MCF 10A (cell line): ENCODE measurements around the gene ATG10. TPM values are rescaled to one million over a fixed set of nuclear protein-coding genes. Genes with fewer than 3 reads are reported as not detected.

Experiments
- BruUV-seq: library from RNA; stranded (reverse); fragments of 400-500 nt; replicated peaks from 2 replicates; lab custom pipeline; 2021; lab: Mats Ljungman, UMichigan
- CTCF ChIA-PET: fragments of 300-600 bp; sonication (Branson Sonifier 250); formaldehyde crosslinking; extraction: SDS; loops from one replicate; lab custom pipeline; 2021; ENCODE audit warnings: antibody characterized with exemption, inconsistent platforms; lab: Yijun Ruan, JAX
- POLR2A ChIA-PET: fragments of 300-600, 350-650 bp; sonication (Branson Sonifier 250); formaldehyde crosslinking; extraction: SDS; loops from one replicate; lab custom pipeline; 2020; ENCODE audit warnings: antibody characterized with exemption, inconsistent platforms; lab: Yijun Ruan, JAX
- DNase-seq: peaks from one replicate; pipeline ENCODE4 v3.0.0-alpha.2; 2018; ENCODE audit not compliant: unreplicated experiment
- H3K27ac Mint-ChIP-seq: one replicate; pipeline ENCODE4 v1.8.0; 2022; ENCODE audit warnings: mild to moderate bottlenecking, low read depth, mixed read lengths; ENCODE audit not compliant: unreplicated experiment
- H3K27me3 Mint-ChIP-seq: one replicate; pipeline ENCODE4 v1.8.0; 2022; ENCODE audit warnings: mixed read lengths; ENCODE audit not compliant: insufficient read depth, unreplicated experiment
- H3K36me3 Mint-ChIP-seq: one replicate; pipeline ENCODE4 v1.8.0; 2022; ENCODE audit warnings: mild to moderate bottlenecking, moderate library complexity, mixed read lengths; ENCODE audit not compliant: insufficient read depth, unreplicated experiment
- H3K4me1 Mint-ChIP-seq: one replicate; pipeline ENCODE4 v1.8.0; 2022; ENCODE audit warnings: mixed read lengths; ENCODE audit not compliant: insufficient read depth, unreplicated experiment
- H3K4me3 Mint-ChIP-seq: one replicate; pipeline ENCODE4 v1.8.0; 2022; ENCODE audit warnings: mild to moderate bottlenecking, moderate library complexity, mixed read lengths; ENCODE audit not compliant: unreplicated experiment
- H3K9me3 Mint-ChIP-seq: one replicate; pipeline ENCODE4 v1.8.0; 2022; ENCODE audit warnings: mixed read lengths; ENCODE audit not compliant: unreplicated experiment
- CTCF ChIP-seq: fragments of 200-600 bp; IDR thresholded peaks from one replicate; pipeline ENCODE4 v1.8.0; 2022; ENCODE audit warnings: antibody characterized with exemption, mild to moderate bottlenecking; ENCODE audit not compliant: unreplicated experiment
- intact Hi-C: fragments of 100-400 bp; cut with micrococcal nuclease; formaldehyde crosslinking; loops from 2 replicates; pipeline ENCODE4 v1.14.1; 2022
- total RNA-seq: library from RNA; stranded (reverse); gene quantifications from 2 replicates; pipeline ENCODE4 v1.2.3, GENCODE V29; 2022

The ATG10 gene
- total RNA-seq, 1 experiment from 2014 or later, result 9.9 TPM

- H3K9me3 Mint-ChIP-seq, result no peaks in the 10 kb centered on the region
- no TSS peak for BruUV-seq
- H3K4me3 Mint-ChIP-seq, result no peak overlapping the region
- H3K4me1 Mint-ChIP-seq, result peaks cover 16% of the 10 kb centered on the region
- DNase-seq, result peak; percentile 5
- ChIA-PET CTCF (interaction anchor here (0.8 to 2.6 kb wide), 3 partner anchors 9 to 25 kb away, joined by 3 to 13 read pairs (median 7); no protein-coding TSS in a partner anchor), POLR2A (interaction anchor here (0.7 to 1.5 kb wide), 3 partner anchors 9 to 383 kb away, joined by 3 read pairs; no protein-coding TSS in a partner anchor)
- no peaks in the 10 kb centered on the region for H3K27me3 Mint-ChIP-seq
- intact Hi-C loops, result no loop called here
- TF ChIP-seq CTCF, result no peak
- H3K27ac Mint-ChIP-seq, result no peak overlapping the region
- no peaks in the 10 kb centered on the region for H3K36me3 Mint-ChIP-seq
Measured at GRCh38 chr5:82234885-82235284, 263.1 kb downstream of the ATG10 start.

- intact Hi-C loops, result no loop called here
- POLR2A ChIA-PET, result interaction anchor here (1.2 kb wide), 1 partner anchor 10 kb away, joined by 3 read pairs; no protein-coding TSS in a partner anchor
- Mint-ChIP-seq H3K27me3 (no peaks in the 10 kb centered on the region), H3K36me3 (no peaks in the 10 kb centered on the region), H3K9me3 (peaks cover 16% of the 10 kb centered on the region), H3K4me1 (no peaks in the 10 kb centered on the region), H3K4me3 (no peak overlapping the region), H3K27ac (no peak overlapping the region)
- no peak for TF ChIP-seq CTCF
- CTCF ChIA-PET, result interaction anchor here (1.3 to 1.5 kb wide), 2 partner anchors 16 to 18 kb away, joined by 3 to 11 read pairs; no protein-coding TSS in a partner anchor
- no peak for DNase-seq
- BruUV-seq, result no TSS peak
Measured at GRCh38 chr5:82244151-82244550, 272.3 kb downstream of the ATG10 start.

- ChIA-PET POLR2A (no interaction called here), CTCF (interaction anchor here (0.6 kb wide), 1 partner anchor 14 kb away, joined by 5 read pairs; no protein-coding TSS in a partner anchor)
- no peaks in the 10 kb centered on the region for H3K27me3 Mint-ChIP-seq
- BruUV-seq, result no TSS peak
- no peak overlapping the region for H3K27ac Mint-ChIP-seq
- no peak overlapping the region for H3K4me3 Mint-ChIP-seq
- intact Hi-C loops, result no loop called here
- TF ChIP-seq CTCF, result no peak
- no peaks in the 10 kb centered on the region for H3K4me1 Mint-ChIP-seq
- DNase-seq, result no peak
- H3K9me3 Mint-ChIP-seq, result peaks cover 16% of the 10 kb centered on the region
- no peaks in the 10 kb centered on the region for H3K36me3 Mint-ChIP-seq
Measured at GRCh38 chr5:82244854-82245635, 273.2 kb downstream of the ATG10 start.

GRCh38 chr5:82246960-82247574, 275.2 kb downstream of the ATG10 start:
- H3K9me3 Mint-ChIP-seq, result peaks cover 16% of the 10 kb centered on the region
- CTCF ChIA-PET, result interaction anchor here (0.6 to 6.2 kb wide), 3 partner anchors 13 to 97 kb away, joined by 5 to 36 read pairs (median 5); no protein-coding TSS in a partner anchor
- no peak for DNase-seq
- H3K27me3 Mint-ChIP-seq, result no peaks in the 10 kb centered on the region
- H3K36me3 Mint-ChIP-seq, result no peaks in the 10 kb centered on the region
- H3K4me1 Mint-ChIP-seq, result no peaks in the 10 kb centered on the region
- intact Hi-C loops, result no loop called here
- no peak for TF ChIP-seq CTCF
- BruUV-seq, result no TSS peak
- POLR2A ChIA-PET, result interaction anchor here (0.7 kb wide), 1 partner anchor 42 kb away, joined by 3 read pairs; no protein-coding TSS in a partner anchor
- no peak overlapping the region for H3K4me3 Mint-ChIP-seq
- H3K27ac Mint-ChIP-seq, result no peak overlapping the region
